Measurements from ENCODE around the gene COBL.

GRCh38 chr7:51053160-51053925, 263.3 kb downstream of the COBL start:
- TF ChIP-seq PCBP2 (IDR thresholded peaks at IDR 0.05; ENCODE audit: low read depth, low read length, poor library complexity, severe bottlenecking) (no peak), POLR2AphosphoS5 (IDR thresholded peaks at IDR 0.05; ENCODE audit: control insufficient read depth, insufficient read depth, low read depth, low read length) (no peak), ZFX (CRISPR knock-in tag; IDR thresholded peaks at IDR 0.05) (no peak), MAZ (CRISPR knock-in tag; conservative IDR thresholded peaks at IDR 0.05 in 1 of 2, IDR thresholded peaks at IDR 0.05 in 1 of 2) (no peak), GATAD2A (IDR thresholded peaks at IDR 0.05) (no peak), SMAD4 (CRISPR knock-in tag; conservative IDR thresholded peaks at IDR 0.05) (no peak), ZNF274 (IDR thresholded peaks at IDR 0.05; ENCODE audit: borderline replicate concordance, low read depth, low read length) (no peak)
- TF ChIP-seq, protein P1, sequence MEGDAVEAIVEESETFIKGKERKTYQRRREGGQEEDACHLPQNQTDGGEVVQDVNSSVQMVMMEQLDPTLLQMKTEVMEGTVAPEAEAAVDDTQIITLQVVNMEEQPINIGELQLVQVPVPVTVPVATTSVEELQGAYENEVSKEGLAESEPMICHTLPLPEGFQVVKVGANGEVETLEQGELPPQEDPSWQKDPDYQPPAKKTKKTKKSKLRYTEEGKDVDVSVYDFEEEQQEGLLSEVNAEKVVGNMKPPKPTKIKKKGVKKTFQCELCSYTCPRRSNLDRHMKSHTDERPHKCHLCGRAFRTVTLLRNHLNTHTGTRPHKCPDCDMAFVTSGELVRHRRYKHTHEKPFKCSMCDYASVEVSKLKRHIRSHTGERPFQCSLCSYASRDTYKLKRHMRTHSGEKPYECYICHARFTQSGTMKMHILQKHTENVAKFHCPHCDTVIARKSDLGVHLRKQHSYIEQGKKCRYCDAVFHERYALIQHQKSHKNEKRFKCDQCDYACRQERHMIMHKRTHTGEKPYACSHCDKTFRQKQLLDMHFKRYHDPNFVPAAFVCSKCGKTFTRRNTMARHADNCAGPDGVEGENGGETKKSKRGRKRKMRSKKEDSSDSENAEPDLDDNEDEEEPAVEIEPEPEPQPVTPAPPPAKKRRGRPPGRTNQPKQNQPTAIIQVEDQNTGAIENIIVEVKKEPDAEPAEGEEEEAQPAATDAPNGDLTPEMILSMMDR (IDR thresholded peaks at IDR 0.05 in 2 of 3, conservative IDR thresholded peaks at IDR 0.05 in 1 of 3; ENCODE audit: insufficient read depth in 2 of 3, low read depth in 1 of 3, low read length in 3 of 3): no peak
